H1 (cell line): Measurements from ENCODE around the gene NDST3. TPM values are rescaled to one million over a fixed set of nuclear protein-coding genes. Genes with fewer than 3 reads are reported as not detected.

Source experiments
- CTCF ChIA-PET: fragments of 300-600 bp; sonication (Branson Sonifier 250); formaldehyde crosslinking; loops from one replicate; lab custom pipeline; 2021; ENCODE audit not compliant: partially characterized antibody; lab: Charles Lee
- POLR2A ChIA-PET: fragments of 300-600 bp; sonication (Branson Sonifier 250); formaldehyde crosslinking; loops from one replicate; lab custom pipeline; 2021; ENCODE audit warnings: inconsistent platforms; ENCODE audit not compliant: partially characterized antibody; lab: Charles Lee
- DNase-seq, 2 experiments: peaks; one replicate each; pipeline versions ENCODE4 v3.0.0 to v3.0.0-alpha.2; 2010 to 2022; ENCODE audit warnings: low spot score in 2 of 2, low read depth in 1 of 2, mixed read lengths in 1 of 2
- FAIRE-seq: peaks from 2 replicates; lab custom pipeline; 2011; peaks lifted over from hg19 to GRCh38; lab: Jason Lieb, UNC
- H2AFZ ChIP-seq: 2 replicates; pipeline ENCODE4 v1.8.1; 2012; ENCODE audit warnings: low read length, inconsistent platforms
- H2AK5ac ChIP-seq: 2 replicates; pipeline ENCODE4 v1.6.1; 2013; ENCODE audit warnings: low read depth, low read length
- H2BK120ac ChIP-seq: replicated peaks from 2 replicates; pipeline ENCODE3; 2013; ENCODE audit warnings: low read depth, low read length, inconsistent platforms
- H2BK12ac ChIP-seq: 2 replicates; pipeline ENCODE4 v1.6.1; 2013; ENCODE audit warnings: low read depth, low read length
- H2BK15ac ChIP-seq: 2 replicates; pipeline ENCODE4 v1.6.1; 2013; ENCODE audit warnings: low read length
- H2BK20ac ChIP-seq: 2 replicates; pipeline ENCODE4 v1.6.1; 2013; ENCODE audit warnings: low read length
- H2BK5ac ChIP-seq: 2 replicates; pipeline ENCODE4 v1.6.1; 2013; ENCODE audit warnings: low read depth, low read length
- H3K14ac ChIP-seq: 2 replicates; pipeline ENCODE4 v1.6.1; 2013; ENCODE audit warnings: inconsistent platforms; ENCODE audit not compliant: insufficient read length
- H3K18ac ChIP-seq: 2 replicates; pipeline ENCODE4 v1.6.1; 2013; ENCODE audit warnings: low read length; ENCODE audit errors: extremely low read depth
- H3K23ac ChIP-seq: 2 replicates; pipeline ENCODE4 v1.6.1; 2013; ENCODE audit warnings: inconsistent platforms; ENCODE audit not compliant: insufficient read length
- H3K23me2 ChIP-seq: 2 replicates; pipeline ENCODE4 v1.6.1; 2013; ENCODE audit warnings: low read depth, low read length
- H3K27ac ChIP-seq: 2 replicates; pipeline ENCODE4 v1.6.1; 2011; ENCODE audit warnings: low read depth, low read length, inconsistent platforms
- H3K27me3 ChIP-seq, 4 experiments: replicated peaks in 1 of 4; 1 replicate in 1 of 4; 2 replicates in 3 of 4; pipeline versions ENCODE4 v1.6.1 to v1.8.1; 2011 to 2013; ENCODE audit warnings: low read length in 3 of 4, mild to moderate bottlenecking in 3 of 4, inconsistent platforms in 2 of 4, mixed read lengths in 2 of 4, moderate library complexity in 1 of 4; ENCODE audit not compliant: control insufficient read depth in 3 of 4, insufficient read depth in 3 of 4; ENCODE audit errors: extremely low read depth in 1 of 4
- H3K36me3 ChIP-seq, 4 experiments: 2 replicates each; pipeline versions ENCODE4 v1.6.1 to v1.8.1; 2011 to 2013; ENCODE audit warnings: mild to moderate bottlenecking in 4 of 4, low read length in 3 of 4, moderate library complexity in 2 of 4, control low read depth in 1 of 4, inconsistent platforms in 1 of 4; ENCODE audit not compliant: insufficient read depth in 4 of 4, control insufficient read depth in 2 of 4
- H3K4ac ChIP-seq: replicated peaks from 2 replicates; pipeline ENCODE3; 2013; ENCODE audit warnings: low read length, low read depth, mixed read lengths, inconsistent platforms; ENCODE audit not compliant: insufficient read length
- H3K4me1 ChIP-seq, 4 experiments: replicated peaks in 1 of 4; 1 replicate in 1 of 4; 2 replicates in 3 of 4; pipeline versions ENCODE4 v1.6.1 to v1.8.1; 2011 to 2013; ENCODE audit warnings: low read length in 3 of 4, inconsistent platforms in 2 of 4, mixed read lengths in 1 of 4; ENCODE audit not compliant: insufficient read depth in 4 of 4, control insufficient read depth in 3 of 4
- H3K4me2 ChIP-seq, 2 experiments: 2 replicates each; pipeline versions ENCODE4 v1.6.1 to v1.8.1; 2011 to 2013; ENCODE audit warnings: low read depth in 2 of 2, low read length in 2 of 2, control low read depth in 1 of 2, inconsistent platforms in 1 of 2, mild to moderate bottlenecking in 1 of 2; ENCODE audit not compliant: insufficient read depth in 1 of 2
- H3K4me3 ChIP-seq, 4 experiments: fragments of 200-600, 300-600 bp in 1 of 4; sonication (generic), shearing (Covaris generic), sonication (Bioruptor Twin) in 1 of 4; 2 replicates each; pipeline versions ENCODE4 v1.5.1 to v1.8.1; 2011 to 2016; ENCODE audit warnings: low read length in 4 of 4, low read depth in 3 of 4, control low read depth in 2 of 4, inconsistent platforms in 2 of 4, mild to moderate bottlenecking in 2 of 4, mixed read lengths in 1 of 4, moderate library complexity in 1 of 4; ENCODE audit not compliant: insufficient read depth in 2 of 4; ENCODE audit errors: extremely low read depth in 1 of 4
- H3K56ac ChIP-seq: replicated peaks from 2 replicates; pipeline ENCODE3; 2013; ENCODE audit warnings: low read depth, mild to moderate bottlenecking, mixed read lengths, low read length, inconsistent platforms; ENCODE audit not compliant: insufficient read length
- H3K79me1 ChIP-seq: 2 replicates; pipeline ENCODE4 v1.6.1; 2013; ENCODE audit warnings: low read depth, low read length, control low read depth
- H3K79me2 ChIP-seq, 2 experiments: 2 replicates each; pipeline versions ENCODE4 v1.6.1 to v1.8.1; 2012 to 2013; ENCODE audit warnings: low read length in 2 of 2, mild to moderate bottlenecking in 2 of 2, inconsistent platforms in 1 of 2; ENCODE audit not compliant: insufficient read depth in 2 of 2, control insufficient read depth in 1 of 2
- H3K9ac ChIP-seq, 4 experiments: replicated peaks in 1 of 4; 1 replicate in 1 of 4; 2 replicates in 3 of 4; pipeline versions ENCODE4 v1.6.1 to v1.8.1; 2011 to 2013; ENCODE audit warnings: low read depth in 3 of 4, low read length in 3 of 4, control low read depth in 2 of 4, mild to moderate bottlenecking in 2 of 4, moderate library complexity in 2 of 4, inconsistent platforms in 1 of 4; ENCODE audit errors: extremely low read depth in 1 of 4
- H3K9me3 ChIP-seq, 2 experiments: 2 replicates each; pipeline versions ENCODE4 v1.6.1 to v1.8.1; 2012 to 2013; ENCODE audit warnings: mild to moderate bottlenecking in 2 of 2, moderate library complexity in 2 of 2, control low read depth in 1 of 2, inconsistent platforms in 1 of 2, low read depth in 1 of 2, low read length in 1 of 2, mixed read lengths in 1 of 2; ENCODE audit not compliant: insufficient read depth in 2 of 2
- H4K20me1 ChIP-seq, 2 experiments: replicated peaks in 1 of 2; 2 replicates each; pipeline versions ENCODE3 to v1.8.1; 2011 to 2013; ENCODE audit warnings: inconsistent platforms in 2 of 2, low read length in 2 of 2, mild to moderate bottlenecking in 1 of 2; ENCODE audit not compliant: insufficient read depth in 2 of 2, control insufficient read depth in 1 of 2
- H4K5ac ChIP-seq: 2 replicates; pipeline ENCODE4 v1.6.1; 2013; ENCODE audit warnings: low read length, low read depth, mixed read lengths, inconsistent platforms; ENCODE audit not compliant: insufficient read length
- H4K8ac ChIP-seq: 2 replicates; pipeline ENCODE4 v1.8.0; 2013; ENCODE audit warnings: mild to moderate bottlenecking, moderate library complexity, low read length, inconsistent platforms; ENCODE audit not compliant: insufficient read depth; ENCODE audit errors: extremely low read depth
- H4K91ac ChIP-seq: replicated peaks from 2 replicates; pipeline ENCODE3; 2013; ENCODE audit warnings: low read length, mixed read lengths, inconsistent platforms; ENCODE audit not compliant: insufficient read length
- ASH2L ChIP-seq: fragments of 200-600, 300-600 bp; sonication (generic); IDR thresholded peaks from one replicate; pipeline ENCODE4 v1.7.1; 2017; ENCODE audit warnings: low read length
- JUN ChIP-seq: IDR thresholded peaks from 2 replicates; pipeline ENCODE4 v1.6.1; 2011; ENCODE audit warnings: low read depth, mild to moderate bottlenecking, improper control_type of control experiment, low read length
- KDM5A ChIP-seq: fragments of 200-600 bp; IDR thresholded peaks from 2 replicates; pipeline ENCODE4 v1.7.1; 2012; ENCODE audit warnings: mild to moderate bottlenecking, low read length, inconsistent platforms, mixed read lengths
- POLR2A ChIP-seq, 2 experiments: IDR thresholded peaks; 1 replicate in 1 of 2; 2 replicates in 1 of 2; pipeline ENCODE4 v1.6.1; 2011; ENCODE audit warnings: low read depth in 2 of 2, low read length in 2 of 2, mild to moderate bottlenecking in 2 of 2; ENCODE audit errors: control extremely low read depth in 1 of 2
- POLR2AphosphoS5 ChIP-seq: IDR thresholded peaks from 2 replicates; pipeline ENCODE4 v1.6.1; 2011; ENCODE audit warnings: low read depth, low read length
- POU5F1 ChIP-seq: IDR thresholded peaks from 2 replicates; pipeline ENCODE4 v1.6.1; 2011; ENCODE audit warnings: low read depth, mild to moderate bottlenecking, low read length, moderate library complexity
- RAD21 ChIP-seq, 2 experiments: IDR thresholded peaks in 1 of 2; conservative IDR thresholded peaks in 1 of 2; 2 replicates each; pipeline ENCODE4 v1.6.1; 2011; ENCODE audit warnings: low read depth in 2 of 2, low read length in 2 of 2, improper control_type of control experiment in 1 of 2, inconsistent platforms in 1 of 2, mild to moderate bottlenecking in 1 of 2, moderate library complexity in 1 of 2
- SIX5 ChIP-seq: IDR thresholded peaks from 2 replicates; pipeline ENCODE4 v1.6.1; 2011; ENCODE audit warnings: mild to moderate bottlenecking, low read depth, low read length
- SP2 ChIP-seq: IDR thresholded peaks from 2 replicates; pipeline ENCODE4 v1.6.1; 2012; ENCODE audit warnings: mild to moderate bottlenecking, low read length, inconsistent platforms
- WGBS, 2 experiments: shearing (Covaris generic) in 1 of 2; methylation state at CpG; one replicate each; pipeline versions ENCODE4 v1.1.6 to v1.1.7; 2013 to 2015; ENCODE audit warnings: low lambda C conversion rate in 2 of 2, mixed read lengths in 2 of 2, inconsistent platforms in 1 of 2, low coverage in 1 of 2, missing lambda C conversion rate in 1 of 2; ENCODE audit not compliant: insufficient replicate concordance in 2 of 2, insufficient coverage in 1 of 2, insufficient read length in 1 of 2; ENCODE audit errors: extremely low coverage in 1 of 2, missing lambda C conversion rate in 1 of 2; 5-methylcytosine and 5-hydroxymethylcytosine counted together
- polyA plus RNA-seq, 7 experiments: library from polyadenylated mRNA; depleted of rRNA in 3 of 7; stranded (reverse) in 5 of 7; unstranded in 2 of 7; fragments of >200 nt in 5 of 7; fragments of 200-250 nt in 2 of 7; gene quantifications; 1 replicate in 5 of 7; 2 replicates in 1 of 7; 4 replicates in 1 of 7; pipeline versions ENCODE4 v1.2.1 to v1.2.3, GENCODE V29; 2011 to 2013; ENCODE audit warnings: missing spikeins in 2 of 7, mixed read lengths in 2 of 7
- total RNA-seq: library from RNA; stranded (reverse); fragmentation: NEBNext Ultra II Directional; extraction: Animal tissue kit (Norgen Biotek cat#: 25700); gene quantifications from 2 replicates; pipeline ENCODE4 v1.2.1, GENCODE V29; 2021
- TF ChIP-seq, protein P1 (sequence below), 3 experiments: IDR thresholded peaks; 1 replicate in 2 of 3; 2 replicates in 1 of 3; pipeline versions ENCODE4 v1.5.1 to v1.6.1; 2011; ENCODE audit warnings: low read length in 3 of 3, mild to moderate bottlenecking in 3 of 3, inconsistent platforms in 2 of 3, low read depth in 1 of 3, moderate library complexity in 1 of 3; ENCODE audit not compliant: insufficient read depth in 1 of 3; ENCODE audit errors: control extremely low read depth in 1 of 3

Gene NDST3
- total and polyA plus RNA-seq, 2 of the 8 experiments (the other 6 are each of a cell fraction or from before 2014, with no cell fraction given), result 0.35 to 0.60 TPM

DNA sequence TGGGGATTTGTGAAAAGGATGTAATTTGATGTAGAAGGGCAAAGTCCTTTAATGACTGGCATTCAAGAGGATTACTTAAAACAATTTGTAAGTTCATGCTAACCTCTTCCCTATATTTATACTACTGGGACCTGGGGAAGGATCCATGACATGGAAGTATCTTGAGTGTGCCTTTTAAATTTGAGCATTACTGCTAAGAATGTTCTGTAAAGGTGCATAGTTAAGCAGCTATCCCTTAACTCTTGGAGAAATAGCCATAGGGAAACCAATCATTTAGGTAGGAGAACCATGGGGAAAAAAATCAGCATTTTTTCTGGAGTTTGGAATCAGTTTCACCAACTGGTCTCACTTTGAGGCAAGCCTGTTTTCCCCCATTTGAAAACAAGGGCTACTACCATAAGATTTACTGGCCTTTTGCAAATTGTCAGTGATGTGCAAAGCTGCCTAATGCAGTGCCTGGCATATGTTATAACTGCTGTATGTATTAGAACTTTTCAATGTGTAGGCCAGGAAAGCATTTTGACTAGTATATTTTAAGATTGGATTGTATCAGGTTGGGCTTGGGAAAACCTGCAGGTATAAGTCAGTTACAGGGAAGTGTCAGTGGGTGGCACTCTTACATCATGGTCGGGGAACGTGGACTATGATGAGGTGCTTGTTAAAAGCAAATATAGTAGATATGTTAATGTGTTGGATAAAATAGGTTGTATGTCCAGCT lies 246.4 kb downstream of the NDST3 start:
- CTCF ChIA-PET, result interaction anchor here (0.6 to 2.6 kb wide), 3 partner anchors 24 to 73 kb away, joined by 4 to 9 read pairs (median 5); partner anchors contain the start of gene PRSS12
- FAIRE-seq, result peak; percentile 78
- H3K9ac ChIP-seq, result peak overlapping the region in 1 of 4 experiments; percentile 30; a peak in 3 of 7 replicates
- TF ChIP-seq JUN, result no peak
- TF ChIP-seq POLR2A (IDR thresholded peaks at IDR 0.05; ENCODE audit: control extremely low read depth in 1 of 2, low read depth in 2 of 2, low read length in 2 of 2), result peak in 1 of 2 experiments; percentile 33; a peak in 1 of 3 replicates
- TF ChIP-seq SP2, result no peak
- TF ChIP-seq, protein P1, sequence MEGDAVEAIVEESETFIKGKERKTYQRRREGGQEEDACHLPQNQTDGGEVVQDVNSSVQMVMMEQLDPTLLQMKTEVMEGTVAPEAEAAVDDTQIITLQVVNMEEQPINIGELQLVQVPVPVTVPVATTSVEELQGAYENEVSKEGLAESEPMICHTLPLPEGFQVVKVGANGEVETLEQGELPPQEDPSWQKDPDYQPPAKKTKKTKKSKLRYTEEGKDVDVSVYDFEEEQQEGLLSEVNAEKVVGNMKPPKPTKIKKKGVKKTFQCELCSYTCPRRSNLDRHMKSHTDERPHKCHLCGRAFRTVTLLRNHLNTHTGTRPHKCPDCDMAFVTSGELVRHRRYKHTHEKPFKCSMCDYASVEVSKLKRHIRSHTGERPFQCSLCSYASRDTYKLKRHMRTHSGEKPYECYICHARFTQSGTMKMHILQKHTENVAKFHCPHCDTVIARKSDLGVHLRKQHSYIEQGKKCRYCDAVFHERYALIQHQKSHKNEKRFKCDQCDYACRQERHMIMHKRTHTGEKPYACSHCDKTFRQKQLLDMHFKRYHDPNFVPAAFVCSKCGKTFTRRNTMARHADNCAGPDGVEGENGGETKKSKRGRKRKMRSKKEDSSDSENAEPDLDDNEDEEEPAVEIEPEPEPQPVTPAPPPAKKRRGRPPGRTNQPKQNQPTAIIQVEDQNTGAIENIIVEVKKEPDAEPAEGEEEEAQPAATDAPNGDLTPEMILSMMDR (IDR thresholded peaks at IDR 0.05; ENCODE audit: control extremely low read depth in 1 of 3, insufficient read depth in 1 of 3, low read depth in 1 of 3, low read length in 3 of 3), result peak; percentile 17 to 67 (median 58)
- TF ChIP-seq SIX5, result no peak
- no peak for TF ChIP-seq POU5F1
- peak; percentile 54 for TF ChIP-seq POLR2AphosphoS5
- TF ChIP-seq ASH2L, result no peak
- TF ChIP-seq RAD21 (IDR thresholded peaks at IDR 0.05 in 1 of 2, conservative IDR thresholded peaks at IDR 0.05 in 1 of 2; ENCODE audit: low read depth in 2 of 2, low read length in 2 of 2), result peak; percentile 84 to 88
- TF ChIP-seq KDM5A, result 0 out of 2 replicates have a peak, but pooled peaks have one; percentile 43

More for the DNA sequence above, 246.4 kb downstream of the NDST3 start:
- Histone ChIP-seq H3K56ac (no peak overlapping the region), H4K8ac (no peak overlapping the region), H4K5ac (no peak overlapping the region), H2BK20ac (no peak overlapping the region), H3K4me3 (peak overlapping the region in 2 of 4 experiments; percentile 83 to 97; a peak in 4 of 8 replicates), H2AFZ (no peak overlapping the region), H3K79me1 (no peaks in the 10 kb centered on the region; the same call in 1 of the 2 replicates), H3K79me2 (peaks cover 0 to 14% of the 10 kb centered on the region in 2 experiments; a peak in 3 of 4 replicates), H3K23me2 (peaks cover 2% of the 10 kb centered on the region), H3K4ac (no peak overlapping the region), H2BK5ac (no peak overlapping the region), H3K27me3 (no peaks in the 10 kb centered on the region), H3K14ac (no peak overlapping the region), H2BK120ac (no peak overlapping the region), H3K27ac (no peak overlapping the region), H4K91ac (no peak overlapping the region), H3K36me3 (peaks cover 0 to 33% (median 6%) of the 10 kb centered on the region in 4 experiments; a peak in 5 of 8 replicates), H2BK15ac (no peak overlapping the region), H2BK12ac (no peak overlapping the region), H4K20me1 (peaks cover 0 to 7% of the 10 kb centered on the region in 2 experiments), H3K18ac (no peak overlapping the region), H3K23ac (no peak overlapping the region), H3K9me3 (no peaks in the 10 kb centered on the region), H3K4me1 (peaks cover 0 to 8% (median 0%) of the 10 kb centered on the region in 4 experiments; a peak in 2 of 7 replicates), H3K4me2 (peak overlapping the region; percentile 83 to 97), H2AK5ac (no peak overlapping the region)
- POLR2A ChIA-PET, result interaction anchor here (0.6 kb wide), 1 partner anchor 24 kb away, joined by 5 read pairs; no protein-coding TSS in a partner anchor
- DNase-seq, result no peak
- 28% methylated on average over 2 of the region's 2 CpGs; no CpG with 5 or more reads in 1 of the 2 experiments for WGBS, 2 experiments
